HepG2 (cell line): ENCODE data around the gene NRG3. TPM values are rescaled to one million over a fixed set of nuclear protein-coding genes. Genes with fewer than 3 reads are reported as not detected.

Source experiments
- ATAC-seq: fragments of 200-7000 bp; cut with Tn5 transposase; 3 replicates; pipeline ENCODE4 v1.9.1; 2020; ENCODE audit warnings: mild to moderate bottlenecking, moderate library complexity
- BruUV-seq: library from RNA; stranded (reverse); fragments of 400-500 nt; replicated peaks from 2 replicates; lab custom pipeline; 2021; lab: Mats Ljungman, UMichigan
- CTCF ChIA-PET: fragments of 300-600 bp; formaldehyde crosslinking; extraction: SDS; loops from one replicate; lab custom pipeline; 2021; ENCODE audit warnings: low total read pairs, inconsistent platforms, low intra/inter-chr PET ratio; lab: Yijun Ruan, JAX
- POLR2A ChIA-PET: fragments of 350-600 bp; sonication (Branson Sonifier 250); formaldehyde crosslinking; loops from one replicate; lab custom pipeline; 2020; ENCODE audit warnings: antibody characterized with exemption, inconsistent platforms; lab: Yijun Ruan, JAX
- DNase-seq: peaks from one replicate; pipeline ENCODE4 v3.0.0-alpha.2; 2015; ENCODE audit warnings: low spot score
- FAIRE-seq: peaks from 3 replicates; lab custom pipeline; 2011; peaks lifted over from hg19 to GRCh38; lab: Jason Lieb, UNC
- H2AFZ ChIP-seq: one replicate; pipeline ENCODE4 v1.6.1; 2011; ENCODE audit warnings: low read length, inconsistent platforms
- H3K27ac ChIP-seq: fragments of 300-600 bp; 3 replicates; pipeline ENCODE4 v1.8.0; 2011; ENCODE audit warnings: mixed run types, mild to moderate bottlenecking, mixed read lengths, low read length, inconsistent platforms; ENCODE audit not compliant: insufficient read depth; ENCODE audit errors: extremely low read length
- H3K27me3 ChIP-seq, 2 experiments: fragments of 200-600 bp in 1 of 2; 2 replicates in 1 of 2; 3 replicates in 1 of 2; pipeline versions ENCODE4 v1.6.0 to v1.8.0; 2011; ENCODE audit warnings: low read length in 2 of 2, mild to moderate bottlenecking in 2 of 2, moderate library complexity in 2 of 2, inconsistent platforms in 1 of 2; ENCODE audit not compliant: insufficient read depth in 2 of 2, control insufficient read depth in 1 of 2
- H3K36me3 ChIP-seq, 2 experiments: fragments of 200-600 bp in 1 of 2; replicated peaks in 1 of 2; 2 replicates in 1 of 2; 3 replicates in 1 of 2; pipeline versions ENCODE4 v1.5.1 to v1.8.0; 2011; ENCODE audit warnings: low read length in 2 of 2, inconsistent platforms in 1 of 2; ENCODE audit not compliant: insufficient read depth in 2 of 2, control insufficient read depth in 1 of 2
- H3K4me1 ChIP-seq: 2 replicates; pipeline ENCODE4 v1.5.1; 2012; ENCODE audit warnings: low read length, inconsistent platforms; ENCODE audit not compliant: insufficient read depth
- H3K4me2 ChIP-seq: 2 replicates; pipeline ENCODE4 v1.6.0; 2011; ENCODE audit warnings: low read depth, low read length, inconsistent platforms
- H3K4me3 ChIP-seq, 3 experiments: fragments of 200-600 bp in 1 of 3; sonication (generic), shearing (Covaris generic) in 1 of 3; replicated peaks in 1 of 3; 2 replicates each; pipeline ENCODE4 v1.5.1; 2011 to 2016; ENCODE audit warnings: low read length in 3 of 3, inconsistent platforms in 2 of 3, low read depth in 2 of 3, mild to moderate bottlenecking in 2 of 3, control low read depth in 1 of 3, mixed read lengths in 1 of 3; ENCODE audit not compliant: insufficient read depth in 1 of 3
- H3K79me2 ChIP-seq: one replicate; pipeline ENCODE4 v1.6.1; 2011; ENCODE audit warnings: low read length, inconsistent platforms; ENCODE audit not compliant: insufficient read depth
- H3K9ac ChIP-seq: 2 replicates; pipeline ENCODE4 v1.6.0; 2011; ENCODE audit warnings: mild to moderate bottlenecking, low read depth, low read length, inconsistent platforms; ENCODE audit not compliant: insufficient read depth
- H3K9me3 ChIP-seq: 2 replicates; pipeline ENCODE4 v1.5.1; 2012; ENCODE audit warnings: mild to moderate bottlenecking, low read length
- H4K20me1 ChIP-seq: 2 replicates; pipeline ENCODE4 v1.6.0; 2011; ENCODE audit warnings: inconsistent platforms, mild to moderate bottlenecking, low read length, moderate library complexity; ENCODE audit not compliant: insufficient read depth
- HOXA9 ChIP-seq: sonication (generic); formaldehyde crosslinking; IDR thresholded peaks from 2 replicates; pipeline ENCODE4 v1.8.1; 2022; ENCODE audit warnings: missing genetic modification reagents, mild to moderate bottlenecking, moderate library complexity, borderline replicate concordance
- IRF2 ChIP-seq: IDR thresholded peaks from 2 replicates; pipeline ENCODE4 v1.6.1; 2018; ENCODE audit warnings: missing genetic modification reagents, missing compliant biosample characterization
- MAFK ChIP-seq, 2 experiments: IDR thresholded peaks in 1 of 2; conservative IDR thresholded peaks in 1 of 2; 2 replicates each; pipeline ENCODE4 v1.6.1; 2011; ENCODE audit warnings: improper control_type of control experiment in 2 of 2, low read length in 2 of 2
- SNAPC2 ChIP-seq: sonication (generic); formaldehyde crosslinking; IDR thresholded peaks from 2 replicates; pipeline ENCODE4 v1.8.1; 2022; ENCODE audit warnings: mild to moderate bottlenecking, missing genetic modification reagents
- ZNF780A ChIP-seq: sonication (generic); formaldehyde crosslinking; IDR thresholded peaks from 2 replicates; pipeline ENCODE4 v1.8.0; 2022; ENCODE audit warnings: mild to moderate bottlenecking, missing genetic modification reagents, moderate library complexity
- ZNF781 ChIP-seq: sonication (generic); formaldehyde crosslinking; IDR thresholded peaks from 2 replicates; pipeline ENCODE4 v1.5.1; 2020; ENCODE audit warnings: borderline replicate concordance, mild to moderate bottlenecking, missing genetic modification reagents; ENCODE audit errors: not compliant biosample characterization
- WGBS: methylation state at CpG from one replicate; pipeline ENCODE4 v1.1.6; 2017; ENCODE audit warnings: low lambda C conversion rate; 5-methylcytosine and 5-hydroxymethylcytosine counted together
- in situ Hi-C: cut with HindIII; loops from 2 replicates; pipeline ENCODE4 v1.10.0; 2017; ENCODE audit warnings: low pct_unique_long_range_greater_than_20kb; ENCODE audit not compliant: extremely low pct_ligation_motif_present
- intact Hi-C: fragments of 100-400 bp; cut with micrococcal nuclease; formaldehyde crosslinking; loops from one replicate; pipeline ENCODE4 v1.10.0; 2022; ENCODE audit not compliant: unreplicated experiment
- polyA plus RNA-seq, 8 experiments: library from polyadenylated mRNA; depleted of rRNA in 3 of 8; stranded (reverse) in 7 of 8; unstranded in 1 of 8; fragments of >200 nt; fragmentation: Illumina TruSeq in 4 of 8; extraction: Trizol in 4 of 8; gene quantifications; 2 replicates each; pipeline versions ENCODE4 v1.2.1 to v1.2.3, GENCODE V29; 2011 to 2016; ENCODE audit warnings: low read depth in 4 of 8, missing spikeins in 1 of 8, mixed read lengths in 1 of 8; ENCODE audit not compliant: insufficient read depth in 1 of 8
- total RNA-seq, 5 experiments: library from RNA; depleted of rRNA; stranded (reverse); fragments of >200 nt; fragmentation: Illumina TruSeq; extraction: Trizol; gene quantifications; 2 replicates each; pipeline ENCODE4 v1.2.3, GENCODE V29; 2016; ENCODE audit warnings: low read depth in 1 of 5
- TF ChIP-seq, protein P1 (sequence below): sonication (generic); formaldehyde crosslinking; IDR thresholded peaks from 2 replicates; pipeline ENCODE4 v1.4.0; 2020; ENCODE audit warnings: missing genetic modification reagents, borderline replicate concordance
- TF ChIP-seq, protein P2 (sequence below): sonication (generic); formaldehyde crosslinking; IDR thresholded peaks from 2 replicates; pipeline ENCODE4 v1.5.1; 2020; ENCODE audit warnings: mild to moderate bottlenecking, missing genetic modification reagents, borderline replicate concordance

NRG3 gene
- total and polyA plus RNA-seq, 2 of the 13 experiments (the other 11 are each of a cell fraction or from before 2014, with no cell fraction given), result not detected

DNA sequence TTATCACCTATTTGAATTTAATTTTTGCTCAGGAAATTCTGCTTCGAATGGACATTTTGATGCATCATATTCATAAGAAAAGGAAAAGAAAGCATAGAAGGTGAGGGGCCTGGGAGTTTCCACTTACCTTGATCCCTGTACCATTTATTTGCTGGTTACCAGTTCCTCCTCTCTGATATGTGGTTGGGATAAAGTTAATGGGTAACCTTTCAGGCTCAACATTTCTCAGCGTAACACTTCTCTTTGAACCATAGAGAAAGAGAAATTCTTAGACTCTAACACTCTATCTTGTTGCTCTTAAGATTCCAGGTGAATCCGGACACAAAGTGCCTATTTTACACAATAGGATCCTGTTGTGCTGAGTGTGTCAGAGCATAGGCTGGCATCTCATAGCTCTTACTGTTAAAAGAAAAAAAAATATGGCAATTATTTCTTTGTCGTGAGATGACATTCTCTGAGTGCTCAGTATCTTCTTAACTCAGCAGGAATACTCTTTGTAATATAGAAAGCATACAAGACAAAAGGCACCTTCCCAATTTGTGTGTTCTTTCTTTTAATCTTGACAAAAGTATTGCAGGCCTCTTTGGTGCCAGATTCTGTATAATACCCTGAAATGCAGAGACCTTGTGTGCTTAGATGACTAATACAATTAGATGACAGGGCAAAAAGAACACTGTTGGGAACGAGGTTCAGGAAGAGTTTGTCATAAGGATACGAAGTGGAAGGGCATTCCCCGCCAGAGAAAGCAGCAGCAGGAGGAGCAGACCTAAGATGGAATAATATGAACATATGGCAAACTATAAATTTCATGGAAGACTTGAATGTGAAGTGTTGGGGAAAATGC, 689.6 kb downstream of the NRG3 start:
- no peaks in the 10 kb centered on the region for H3K36me3 ChIP-seq
- H3K4me3 ChIP-seq, result no peak overlapping the region
- no peaks in the 10 kb centered on the region for H3K79me2 ChIP-seq
- intact Hi-C loops, result no loop called here
- FAIRE-seq, result no peak
- H3K27ac ChIP-seq, result no peak overlapping the region
- POLR2A ChIA-PET, result no interaction called here
- H3K4me2 ChIP-seq, result no peak overlapping the region
- peaks cover 71% of the 10 kb centered on the region for H3K9me3 ChIP-seq
- no peaks in the 10 kb centered on the region for H3K4me1 ChIP-seq
- WGBS, result 7% methylated on average over 7 of the region's 7 CpGs
- no peak overlapping the region for H2AFZ ChIP-seq
- DNase-seq, result no peak
- BruUV-seq, result no TSS peak
- ATAC-seq, result no peak
- TF ChIP-seq MAFK (conservative IDR thresholded peaks at IDR 0.05 in 1 of 2, IDR thresholded peaks at IDR 0.05 in 1 of 2; ENCODE audit: low read length in 2 of 2) (peak; percentile 11 to 19; a peak in 1 of 4 replicates), ZNF780A (CRISPR knock-in tag) (no peak)
- TF ChIP-seq, all 625 proteins: peak for 1
- CTCF ChIA-PET, result no interaction called here
- in situ Hi-C loops, result no loop called here
- no peaks in the 10 kb centered on the region for H4K20me1 ChIP-seq
- H3K27me3 ChIP-seq, result no peaks in the 10 kb centered on the region; a peak in 1 of 5 replicates
- no peak overlapping the region for H3K9ac ChIP-seq

DNA sequence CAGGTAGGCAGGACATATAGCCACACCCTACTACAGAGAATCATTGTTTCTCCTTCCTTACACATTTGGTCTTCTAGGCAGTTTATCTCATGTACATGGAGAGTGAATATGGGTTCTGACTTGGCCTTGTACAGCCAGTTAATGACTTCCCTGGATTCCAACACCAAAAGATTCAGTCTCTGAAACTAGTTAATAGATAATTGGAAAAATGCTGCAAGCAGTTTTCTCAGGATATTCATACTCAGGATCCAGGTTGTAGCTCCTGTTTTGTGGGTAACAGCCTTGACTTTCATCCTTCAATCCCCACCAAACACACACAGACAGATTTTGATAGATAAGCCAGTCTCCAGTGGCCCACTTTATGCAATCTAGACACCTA, 690.2 kb downstream of the NRG3 start:
- FAIRE-seq, result no peak
- no peak for ATAC-seq
- Histone ChIP-seq H4K20me1 (no peaks in the 10 kb centered on the region), H3K27me3 (no peaks in the 10 kb centered on the region; a peak in 1 of 5 replicates), H3K9me3 (peaks cover 76% of the 10 kb centered on the region), H3K36me3 (no peaks in the 10 kb centered on the region), H3K4me2 (no peak overlapping the region), H2AFZ (no peak overlapping the region), H3K4me1 (no peaks in the 10 kb centered on the region), H3K79me2 (no peaks in the 10 kb centered on the region), H3K27ac (no peak overlapping the region), H3K4me3 (no peak overlapping the region), H3K9ac (no peak overlapping the region)
- in situ Hi-C loops (no loop called here), intact Hi-C loops (no loop called here)
- POLR2A ChIA-PET, result no interaction called here
- no TSS peak for BruUV-seq
- no peak for DNase-seq
- CTCF ChIA-PET, result no interaction called here
- TF ChIP-seq, protein P1, sequence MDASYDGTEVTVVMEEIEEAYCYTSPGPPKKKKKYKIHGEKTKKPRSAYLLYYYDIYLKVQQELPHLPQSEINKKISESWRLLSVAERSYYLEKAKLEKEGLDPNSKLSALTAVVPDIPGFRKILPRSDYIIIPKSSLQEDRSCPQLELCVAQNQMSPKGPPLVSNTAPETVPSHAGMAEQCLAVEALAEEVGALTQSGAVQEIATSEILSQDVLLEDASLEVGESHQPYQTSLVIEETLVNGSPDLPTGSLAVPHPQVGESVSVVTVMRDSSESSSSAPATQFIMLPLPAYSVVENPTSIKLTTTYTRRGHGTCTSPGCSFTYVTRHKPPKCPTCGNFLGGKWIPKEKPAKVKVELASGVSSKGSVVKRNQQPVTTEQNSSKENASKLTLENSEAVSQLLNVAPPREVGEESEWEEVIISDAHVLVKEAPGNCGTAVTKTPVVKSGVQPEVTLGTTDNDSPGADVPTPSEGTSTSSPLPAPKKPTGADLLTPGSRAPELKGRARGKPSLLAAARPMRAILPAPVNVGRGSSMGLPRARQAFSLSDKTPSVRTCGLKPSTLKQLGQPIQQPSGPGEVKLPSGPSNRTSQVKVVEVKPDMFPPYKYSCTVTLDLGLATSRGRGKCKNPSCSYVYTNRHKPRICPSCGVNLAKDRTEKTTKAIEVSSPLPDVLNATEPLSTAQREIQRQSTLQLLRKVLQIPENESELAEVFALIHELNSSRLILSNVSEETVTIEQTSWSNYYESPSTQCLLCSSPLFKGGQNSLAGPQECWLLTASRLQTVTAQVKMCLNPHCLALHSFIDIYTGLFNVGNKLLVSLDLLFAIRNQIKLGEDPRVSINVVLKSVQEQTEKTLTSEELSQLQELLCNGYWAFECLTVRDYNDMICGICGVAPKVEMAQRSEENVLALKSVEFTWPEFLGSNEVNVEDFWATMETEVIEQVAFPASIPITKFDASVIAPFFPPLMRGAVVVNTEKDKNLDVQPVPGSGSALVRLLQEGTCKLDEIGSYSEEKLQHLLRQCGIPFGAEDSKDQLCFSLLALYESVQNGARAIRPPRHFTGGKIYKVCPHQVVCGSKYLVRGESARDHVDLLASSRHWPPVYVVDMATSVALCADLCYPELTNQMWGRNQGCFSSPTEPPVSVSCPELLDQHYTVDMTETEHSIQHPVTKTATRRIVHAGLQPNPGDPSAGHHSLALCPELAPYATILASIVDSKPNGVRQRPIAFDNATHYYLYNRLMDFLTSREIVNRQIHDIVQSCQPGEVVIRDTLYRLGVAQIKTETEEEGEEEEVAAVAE (CRISPR knock-in tag), result no peak
- TF ChIP-seq HOXA9 (CRISPR knock-in tag) (no peak), SNAPC2 (CRISPR knock-in tag) (no peak), ZNF781 (CRISPR knock-in tag) (no peak), IRF2 (CRISPR knock-in tag) (no peak)
- TF ChIP-seq, protein P2, sequence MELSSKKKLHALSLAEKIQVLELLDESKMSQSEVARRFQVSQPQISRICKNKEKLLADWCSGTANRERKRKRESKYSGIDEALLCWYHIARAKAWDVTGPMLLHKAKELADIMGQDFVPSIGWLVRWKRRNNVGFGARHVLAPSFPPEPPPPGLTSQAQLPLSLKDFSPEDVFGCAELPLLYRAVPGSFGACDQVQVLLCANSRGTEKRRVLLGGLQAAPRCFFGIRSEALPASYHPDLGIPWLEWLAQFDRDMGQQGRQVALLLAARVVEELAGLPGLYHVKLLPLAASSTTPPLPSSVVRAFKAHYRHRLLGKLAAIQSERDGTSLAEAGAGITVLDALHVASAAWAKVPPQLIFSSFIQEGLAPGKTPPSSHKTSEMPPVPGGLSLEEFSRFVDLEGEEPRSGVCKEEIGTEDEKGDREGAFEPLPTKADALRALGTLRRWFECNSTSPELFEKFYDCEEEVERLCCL (CRISPR knock-in tag), result no peak
